GM21737 (cell line): ENCODE results near the gene CTBP2.

Experiments
- ATAC-seq: cut with Tn5 transposase; IDR thresholded peaks from one replicate; pipeline ENCODE4 v1.9.1; 2021; ENCODE audit warnings: mild to moderate bottlenecking, moderate library complexity; ENCODE audit not compliant: unreplicated experiment

CTBP2 gene

GRCh38 chr10:124961248-124961570 is 199.2 kb downstream of the CTBP2 start:
- ATAC-seq = no peak

GRCh38 chr10:124959564-124959963 is 200.8 kb downstream of the CTBP2 start:
- no peak for ATAC-seq

- no peak for ATAC-seq
Observed at GRCh38 chr10:124957404-124957947, 202.9 kb downstream of the CTBP2 start.

GRCh38 chr10:124956764-124957163 is 203.6 kb downstream of the CTBP2 start:
- no peak for ATAC-seq

- no peak for ATAC-seq
Observed at GRCh38 chr10:124955868-124956267, 204.5 kb downstream of the CTBP2 start.

GRCh38 chr10:124955243-124955642 is 205.1 kb downstream of the CTBP2 start:
- no peak for ATAC-seq

- ATAC-seq = no peak
Observed at GRCh38 chr10:124953421-124953820, 206.9 kb downstream of the CTBP2 start.

- no peak for ATAC-seq
Observed at GRCh38 chr10:124952123-124952522, 208.2 kb downstream of the CTBP2 start.

GRCh38 chr10:124949543-124949942 is 210.8 kb downstream of the CTBP2 start:
- no peak for ATAC-seq

- no peak for ATAC-seq
Observed at GRCh38 chr10:124946945-124947344, 213.4 kb downstream of the CTBP2 start.

- no peak for ATAC-seq
Observed at GRCh38 chr10:124944982-124945381, 215.4 kb downstream of the CTBP2 start.

- ATAC-seq = no peak
Observed at GRCh38 chr10:124943301-124944092, 216.9 kb downstream of the CTBP2 start.

- no peak for ATAC-seq
Observed at GRCh38 chr10:124942317-124943169, 217.8 kb downstream of the CTBP2 start.

- ATAC-seq = no peak
Observed at GRCh38 chr10:124941823-124942222, 218.5 kb downstream of the CTBP2 start, which contains the start of gene ZRANB1. ZRANB1 (plus strand) TSS chr10:124942123; CDS start chr10:124942494, 371 bp downstream.

- ATAC-seq = no peak
Observed at GRCh38 chr10:124939290-124939689, 221.1 kb downstream of the CTBP2 start.

GRCh38 chr10:124936813-124937212 is 223.6 kb downstream of the CTBP2 start:
- no peak for ATAC-seq

- no peak for ATAC-seq
Observed at GRCh38 chr10:124935946-124936345, 224.4 kb downstream of the CTBP2 start.
